Astrocyte of the spinal cord (primary cell): ENCODE measurements around the gene RNF11.
"Not testable (repeated sequence)": the region's sequence is repeated elsewhere in the genome, so short reads cannot be mapped to it uniquely, and the experiment has no call there.

Experiments
- DNase-seq: peaks from one replicate; pipeline ENCODE4 v3.0.0; 2011; ENCODE audit warnings: low read depth, low spot score
- H3K4me3 ChIP-seq: 2 replicates; pipeline ENCODE4 v1.5.1; 2011; ENCODE audit warnings: low read depth, mild to moderate bottlenecking, low read length, moderate library complexity
- CTCF ChIP-seq: IDR thresholded peaks from 2 replicates; pipeline ENCODE4 v1.5.1; 2012; ENCODE audit warnings: low read depth, mild to moderate bottlenecking, low read length, inconsistent platforms
- in situ Hi-C: cut with HindIII; loops from 2 replicates; pipeline ENCODE4 v1.10.0; 2017; ENCODE audit warnings: low sequenced_read_pairs

RNF11 gene

GRCh38 chr1:51224255-51224654, 11.8 kb upstream of the RNF11 start:
- in situ Hi-C loops: no loop called here
- TF ChIP-seq CTCF: no peak
- H3K4me3 ChIP-seq: no peak overlapping the region
- DNase-seq: no peak

DNA sequence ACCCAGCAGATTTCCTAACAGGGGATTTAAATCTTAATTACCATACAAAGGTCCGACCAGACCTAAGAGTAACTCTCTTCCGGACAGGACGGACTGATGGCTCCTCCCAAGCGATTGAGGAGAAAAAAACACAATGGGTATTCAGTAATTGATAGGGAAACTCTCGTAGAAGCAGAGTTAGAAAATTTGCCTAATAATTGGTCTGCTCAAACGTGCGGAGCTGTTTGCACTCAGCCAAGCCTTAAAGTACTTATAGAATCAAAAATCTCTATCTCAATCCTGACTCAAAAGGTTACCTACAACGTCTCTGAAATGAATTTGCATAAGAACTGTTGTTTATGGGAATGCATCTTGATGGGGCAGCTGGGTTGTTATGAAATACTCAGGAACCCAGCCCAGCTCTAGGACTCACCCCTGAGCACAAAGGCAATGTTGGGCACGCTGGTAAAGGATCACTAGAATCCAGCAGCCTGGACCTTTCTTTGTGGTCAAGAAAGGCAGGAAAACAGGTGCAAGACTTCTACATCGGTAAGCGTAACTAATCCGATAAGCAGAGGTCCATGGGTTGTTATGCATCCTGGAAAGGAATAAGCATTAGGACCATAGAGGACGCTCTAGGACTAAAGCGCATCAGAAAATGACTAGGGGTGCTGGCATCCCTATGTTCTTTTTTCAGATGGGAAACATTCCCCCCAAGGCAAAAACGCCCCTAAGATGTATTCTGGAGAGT, 8.7 kb upstream of the RNF11 start:
- in situ Hi-C loops, DNase-seq, H3K4me3 ChIP-seq: not testable (repeated sequence)

- DNase-seq, in situ Hi-C loops, H3K4me3 ChIP-seq: not testable (repeated sequence)
Measured at GRCh38 chr1:51228471-51228870, 7.6 kb upstream of the RNF11 start.

DNA sequence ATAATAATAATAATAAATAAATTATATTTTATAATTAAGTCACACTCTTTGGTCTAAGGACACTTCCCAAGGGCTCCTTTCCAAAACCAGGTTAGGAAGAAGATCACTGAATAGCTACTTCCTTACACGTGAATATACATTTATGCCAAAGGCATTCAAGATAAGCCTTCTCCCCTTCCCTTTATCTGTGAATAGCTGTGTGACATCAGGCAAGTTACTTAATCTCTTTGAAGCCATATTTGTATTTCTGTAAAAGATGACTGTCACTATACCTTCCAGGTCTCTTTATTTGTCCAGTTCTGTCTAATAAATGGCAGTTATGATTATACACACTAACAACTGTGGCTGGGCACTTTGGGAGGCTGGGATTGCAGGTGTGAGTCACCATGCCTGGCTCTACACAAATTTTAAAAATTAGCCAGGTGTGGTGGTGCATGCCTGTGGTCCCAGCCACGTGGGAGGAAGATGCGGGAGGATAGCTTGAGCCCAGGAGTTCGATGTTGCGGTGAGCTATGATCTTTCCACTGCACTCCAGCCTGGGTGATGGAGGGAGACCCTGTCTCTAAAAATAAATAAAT, 5.5 kb upstream of the RNF11 start:
- DNase-seq: no peak
- H3K4me3 ChIP-seq: no peak overlapping the region
- in situ Hi-C loops: no loop called here
- no peak for TF ChIP-seq CTCF

GRCh38 chr1:51231120-51231519, 5.0 kb upstream of the RNF11 start:
- H3K4me3 ChIP-seq: no peak overlapping the region
- in situ Hi-C loops: no loop called here
- TF ChIP-seq CTCF: no peak
- no peak for DNase-seq

GRCh38 chr1:51231896-51232295, 4.2 kb upstream of the RNF11 start:
- no peak overlapping the region for H3K4me3 ChIP-seq
- no peak for TF ChIP-seq CTCF
- no peak for DNase-seq
- in situ Hi-C loops: no loop called here

- H3K4me3 ChIP-seq, DNase-seq, in situ Hi-C loops: not testable (repeated sequence)
Measured at GRCh38 chr1:51234236-51234635, 1.8 kb upstream of the RNF11 start.

GRCh38 chr1:51234721-51235425, 1.2 kb upstream of the RNF11 start:
- in situ Hi-C loops: no loop called here
- DNase-seq: peak; percentile 33
- no peak overlapping the region for H3K4me3 ChIP-seq
- TF ChIP-seq CTCF: no peak
